Endothelial cell (in vitro differentiated cells): ENCODE results near the gene LMNA. TPM values are rescaled to one million over a fixed set of nuclear protein-coding genes. Genes with fewer than 3 reads are reported as not detected.

ENCODE experiments used
- DNase-seq: peaks from one replicate; pipeline ENCODE4 v3.0.0; 2021; ENCODE audit warnings: low spot score
- H3K27ac Mint-ChIP-seq: one replicate; pipeline ENCODE4 v1.8.0; 2021; ENCODE audit warnings: mixed read lengths, inconsistent platforms; ENCODE audit not compliant: unreplicated experiment
- H3K27me3 Mint-ChIP-seq: one replicate; pipeline ENCODE4 v1.8.0; 2021; ENCODE audit warnings: mild to moderate bottlenecking, moderate library complexity, mixed read lengths, inconsistent platforms; ENCODE audit not compliant: unreplicated experiment
- H3K36me3 Mint-ChIP-seq: one replicate; pipeline ENCODE4 v1.8.0; 2021; ENCODE audit warnings: mild to moderate bottlenecking, low read depth, mixed read lengths, inconsistent platforms; ENCODE audit not compliant: unreplicated experiment
- H3K4me1 Mint-ChIP-seq: one replicate; pipeline ENCODE4 v1.8.0; 2021; ENCODE audit warnings: mild to moderate bottlenecking, mixed read lengths, inconsistent platforms; ENCODE audit not compliant: unreplicated experiment
- H3K4me3 Mint-ChIP-seq: one replicate; pipeline ENCODE4 v1.8.0; 2021; ENCODE audit warnings: mild to moderate bottlenecking, mixed read lengths, inconsistent platforms; ENCODE audit not compliant: unreplicated experiment
- H3K9me3 Mint-ChIP-seq: one replicate; pipeline ENCODE4 v1.8.0; 2021; ENCODE audit warnings: mixed read lengths, inconsistent platforms; ENCODE audit not compliant: unreplicated experiment
- CTCF ChIP-seq: fragments of 200-600 bp; sonication (generic); IDR thresholded peaks from one replicate; pipeline ENCODE4 v1.5.0; 2021; ENCODE audit warnings: antibody characterized with exemption; ENCODE audit not compliant: unreplicated experiment
- total RNA-seq: library from RNA; stranded (reverse); fragmentation: NEBNext Ultra II Directional; extraction: Animal tissue kit (Norgen Biotek cat#: 25700); gene quantifications from one replicate; pipeline ENCODE4 v1.2.1, GENCODE V29; 2021; ENCODE audit not compliant: unreplicated experiment

The LMNA gene
- total RNA-seq, 1 donor from 2014 or later: 35.8 TPM

GRCh38 chr1:156081180-156081916, 33.2 kb upstream of the LMNA start:
- Mint-ChIP-seq H3K4me1 (peaks cover 68% of the 10 kb centered on the region), H3K4me3 (peak overlapping the region; percentile 97), H3K9me3 (no peaks in the 10 kb centered on the region), H3K27me3 (peaks cover 17% of the 10 kb centered on the region), H3K36me3 (peaks cover 24% of the 10 kb centered on the region), H3K27ac (peak overlapping the region; percentile 85)
- TF ChIP-seq CTCF: no peak
- no peak for DNase-seq

GRCh38 chr1:156081917-156082308, 32.6 kb upstream of the LMNA start:
- Mint-ChIP-seq H3K36me3 (peaks cover 23% of the 10 kb centered on the region), H3K9me3 (no peaks in the 10 kb centered on the region), H3K27ac (peak overlapping the region; percentile 85), H3K4me1 (peaks cover 69% of the 10 kb centered on the region), H3K27me3 (peaks cover 17% of the 10 kb centered on the region), H3K4me3 (peak overlapping the region; percentile 96)
- DNase-seq: no peak
- no peak for TF ChIP-seq CTCF

- Mint-ChIP-seq H3K27ac (peak within 1 kb of the TSS; percentile 93), H3K4me1 (peaks cover 65% of the 10 kb centered on the region), H3K4me3 (peak within 1 kb of the TSS; percentile 99), H3K9me3 (no peaks in the 10 kb centered on the region), H3K36me3 (peaks cover 17% of the 10 kb centered on the region), H3K27me3 (peaks cover 19% of the 10 kb centered on the region)
- DNase-seq: peak; percentile 93
- no peak for TF ChIP-seq CTCF
These were observed 32.0 kb upstream of the LMNA start, which contains the start of gene MEX3A for GRCh38 chr1:156082309-156083091. Gene MEX3A, minus strand, starts transcription at chr1:156082465. Its CDS starts 467 bp downstream, at chr1:156081998.

- H3K9me3 Mint-ChIP-seq: no peaks in the 10 kb centered on the region
- H3K27me3 Mint-ChIP-seq: peaks cover 14% of the 10 kb centered on the region
- H3K4me1 Mint-ChIP-seq: peaks cover 50% of the 10 kb centered on the region
- peaks cover 4% of the 10 kb centered on the region for H3K36me3 Mint-ChIP-seq
- no peak for TF ChIP-seq CTCF
- peak overlapping the region; percentile 93 for H3K27ac Mint-ChIP-seq
- peak overlapping the region; percentile 99 for H3K4me3 Mint-ChIP-seq
- DNase-seq: no peak
These were observed 30.4 kb upstream of the LMNA start for GRCh38 chr1:156083800-156084790.
